ENCODE data around the gene GNE.
"Not testable (repeated sequence)": the region's sequence is repeated elsewhere in the genome, so short reads cannot be mapped to it uniquely, and the experiment has no call there.

GNE gene

DNA sequence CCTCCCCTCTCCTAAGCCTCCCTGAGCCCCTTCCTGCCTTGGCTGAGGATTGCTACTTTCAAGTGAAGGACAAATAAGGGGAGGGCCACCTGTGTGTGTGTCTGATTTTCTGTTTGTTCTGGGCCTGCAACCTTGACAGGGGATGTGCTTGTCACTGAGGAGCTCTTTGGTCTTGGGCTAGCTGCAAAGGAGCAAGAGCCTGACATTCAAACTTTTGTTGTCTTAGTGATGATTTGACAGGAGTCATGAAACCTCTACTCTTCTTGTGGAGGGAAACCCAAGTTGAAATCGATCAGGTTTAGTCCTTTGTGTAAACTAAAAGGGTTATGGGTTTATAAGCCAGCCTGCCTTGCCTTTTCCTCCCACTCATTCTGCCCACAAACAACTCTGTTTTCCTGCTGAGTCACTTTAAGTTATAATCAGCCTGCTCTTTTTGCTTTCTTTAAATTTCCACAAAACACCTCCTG is 50.7 kb downstream of the GNE start:
- DNase-seq (ENCODE audit: low read depth, low spot score): no peak

DNA sequence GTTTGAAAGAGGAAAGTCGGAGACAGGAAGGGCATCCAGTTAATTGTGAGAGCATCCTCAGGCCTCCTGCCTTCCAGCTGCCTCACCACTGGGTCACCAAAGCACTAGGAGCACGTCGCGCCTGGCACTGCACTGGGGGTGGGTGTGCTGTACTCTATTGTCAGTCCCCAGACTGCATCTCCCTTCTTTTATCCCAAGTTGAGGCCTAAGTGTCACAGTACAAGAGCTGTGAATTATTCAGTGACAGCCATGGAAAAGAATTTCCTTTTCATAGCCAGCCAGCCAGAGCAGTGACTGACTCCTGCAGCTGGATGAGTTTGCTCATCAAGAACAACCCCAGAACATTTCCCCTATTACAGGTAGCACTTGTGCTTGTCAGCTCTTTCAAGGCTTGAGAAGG is 51.2 kb downstream of the GNE start:
- DNase-seq (ENCODE audit: low read depth, low spot score): no peak

DNA sequence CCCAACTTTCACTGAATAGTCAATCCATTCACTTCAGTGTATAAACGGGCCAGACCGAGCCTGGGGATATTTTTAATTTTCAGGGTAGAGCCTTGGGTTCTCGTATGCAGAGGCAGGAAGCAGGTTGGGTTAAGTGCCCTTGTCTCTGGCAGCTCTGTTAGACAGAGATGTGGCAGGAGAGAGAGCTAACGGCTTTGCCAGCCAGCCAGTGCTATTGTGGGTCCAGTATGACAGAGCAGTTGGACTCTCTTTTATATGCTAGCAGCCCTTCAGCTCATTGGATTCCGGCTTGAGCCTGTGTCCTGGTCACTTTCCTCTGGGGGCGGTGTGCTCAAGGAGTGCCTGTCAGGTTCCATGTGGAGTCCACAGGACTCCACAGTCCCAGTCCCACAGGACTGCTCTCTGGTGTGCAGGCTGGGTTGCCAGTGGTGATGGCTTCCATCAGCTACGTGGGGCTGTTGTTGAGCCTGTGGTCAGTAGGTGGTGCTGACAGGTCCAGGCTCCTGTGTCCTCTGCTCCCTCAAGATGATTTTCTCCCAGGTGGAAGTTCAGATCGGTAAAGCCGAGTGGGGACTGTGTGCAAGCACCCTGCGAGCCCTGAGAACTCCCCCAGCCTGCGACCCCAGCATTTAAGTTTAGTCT is 53.2 kb downstream of the GNE start:
- DNase-seq (ENCODE audit: low read depth, low spot score): peak; percentile 17

DNA sequence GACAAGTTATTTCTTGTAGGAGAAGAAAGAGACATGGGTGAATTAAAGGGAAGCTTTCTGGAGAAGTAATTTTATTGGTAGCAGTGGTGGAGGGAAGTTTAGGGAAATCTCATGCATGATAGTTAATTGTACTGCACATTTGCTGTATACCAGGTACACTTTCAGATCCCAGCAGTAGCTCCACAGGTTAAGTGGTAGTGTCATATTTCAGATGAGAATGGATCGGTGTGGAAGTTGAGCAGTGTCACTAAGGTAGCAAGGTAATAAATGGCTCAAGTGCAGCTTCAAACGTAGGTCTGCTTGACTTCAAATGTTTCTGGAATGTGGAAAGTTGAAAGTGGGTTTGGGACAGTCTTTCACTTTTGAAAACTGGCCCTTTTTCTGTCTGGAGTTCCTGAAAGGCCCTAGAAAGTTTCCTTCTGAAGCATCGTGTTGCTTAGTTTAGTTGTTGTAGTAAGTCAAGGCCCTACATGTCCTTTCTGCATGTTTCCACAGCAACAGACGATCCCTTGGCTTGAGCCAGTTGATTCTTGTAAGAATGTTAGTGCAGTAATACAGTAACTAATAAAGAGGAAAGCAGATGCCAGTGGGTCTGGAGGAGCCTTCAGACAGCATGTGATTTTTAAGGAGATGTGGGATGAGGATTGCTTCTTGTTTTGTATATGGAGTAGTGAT is 63.8 kb downstream of the GNE start:
- DNase-seq (ENCODE audit: low read depth, low spot score): no peak

DNA sequence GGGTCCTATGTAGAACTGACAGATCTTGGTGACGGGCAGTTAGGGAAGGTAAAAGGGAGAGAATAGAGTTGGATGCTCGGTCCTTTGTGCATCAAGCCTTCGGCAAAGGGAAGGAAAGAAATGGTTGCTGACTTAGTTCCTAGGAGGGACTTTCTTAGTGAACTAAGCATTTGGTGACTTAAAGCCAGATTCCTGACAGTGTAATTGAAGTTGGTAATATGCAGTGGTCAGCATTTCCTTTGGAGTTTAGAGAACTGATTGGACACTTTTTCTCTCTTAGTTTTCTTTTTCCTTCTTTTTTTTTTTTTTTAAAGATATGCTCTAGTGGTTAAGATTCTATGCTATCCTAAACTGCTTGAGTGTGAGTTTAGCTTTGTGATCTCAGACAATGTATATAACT is 65.2 kb downstream of the GNE start:
- DNase-seq (ENCODE audit: low read depth, low spot score): no peak

DNA sequence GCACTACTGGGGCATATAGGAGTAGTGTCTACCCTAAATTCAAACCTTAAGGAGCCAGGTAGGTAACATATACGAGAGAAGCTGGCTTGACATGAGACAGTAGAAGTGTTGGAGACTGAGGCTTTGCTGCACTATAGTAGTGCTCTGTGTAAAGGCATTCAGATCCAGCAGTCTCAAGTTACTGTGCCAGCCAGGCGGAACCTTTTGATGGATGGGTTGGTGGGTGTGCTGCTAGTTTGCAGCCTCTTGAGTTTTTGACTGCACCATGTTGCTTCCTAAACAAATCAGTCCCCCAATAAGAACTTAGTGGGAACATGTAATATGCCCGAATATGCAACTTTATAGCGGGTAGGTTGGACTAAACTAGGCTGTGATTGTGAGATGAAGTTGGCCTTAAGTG is 66.1 kb downstream of the GNE start:
- no peak for DNase-seq (ENCODE audit: low read depth, low spot score)

DNA sequence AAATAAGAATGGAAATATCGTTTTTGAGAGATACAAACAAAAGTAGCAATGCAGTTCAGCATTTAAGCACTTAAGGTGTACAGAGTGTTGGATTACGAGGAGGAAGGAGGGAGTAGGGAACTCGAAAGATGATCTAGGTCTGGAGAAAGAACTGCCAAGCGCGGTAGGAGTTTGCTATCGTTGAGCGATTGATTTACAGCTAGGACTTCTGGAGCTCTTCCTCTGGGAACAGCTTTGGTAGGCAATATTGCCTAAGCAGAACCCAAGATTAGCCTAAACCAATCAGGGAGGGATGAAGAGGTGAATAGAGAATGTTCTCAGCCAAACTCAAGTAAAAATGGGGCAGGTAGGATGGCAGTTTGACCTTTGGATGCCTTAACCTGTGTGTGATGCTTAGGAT is 66.6 kb downstream of the GNE start:
- DNase-seq (ENCODE audit: low read depth, low spot score): no peak

DNA sequence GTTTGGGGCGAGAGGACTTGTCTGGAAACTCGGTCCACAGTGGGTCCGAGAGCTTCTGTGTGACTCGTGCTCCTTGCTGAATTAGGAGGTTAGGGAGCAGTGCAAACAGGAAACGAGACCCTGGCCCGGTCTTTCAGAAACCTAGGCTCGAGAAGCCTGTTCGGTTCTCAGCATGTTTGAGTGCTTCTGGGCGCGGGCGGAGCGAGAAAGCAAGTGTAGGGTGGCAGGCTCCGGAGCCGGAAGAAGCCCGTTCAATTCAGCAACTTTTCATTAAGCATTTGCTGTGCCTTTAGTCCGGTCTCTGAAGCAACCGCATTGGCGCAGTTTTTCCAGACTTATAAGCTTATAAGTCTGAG is 67.0 kb downstream of the GNE start:
- no peak for DNase-seq (ENCODE audit: low read depth, low spot score)

DNA sequence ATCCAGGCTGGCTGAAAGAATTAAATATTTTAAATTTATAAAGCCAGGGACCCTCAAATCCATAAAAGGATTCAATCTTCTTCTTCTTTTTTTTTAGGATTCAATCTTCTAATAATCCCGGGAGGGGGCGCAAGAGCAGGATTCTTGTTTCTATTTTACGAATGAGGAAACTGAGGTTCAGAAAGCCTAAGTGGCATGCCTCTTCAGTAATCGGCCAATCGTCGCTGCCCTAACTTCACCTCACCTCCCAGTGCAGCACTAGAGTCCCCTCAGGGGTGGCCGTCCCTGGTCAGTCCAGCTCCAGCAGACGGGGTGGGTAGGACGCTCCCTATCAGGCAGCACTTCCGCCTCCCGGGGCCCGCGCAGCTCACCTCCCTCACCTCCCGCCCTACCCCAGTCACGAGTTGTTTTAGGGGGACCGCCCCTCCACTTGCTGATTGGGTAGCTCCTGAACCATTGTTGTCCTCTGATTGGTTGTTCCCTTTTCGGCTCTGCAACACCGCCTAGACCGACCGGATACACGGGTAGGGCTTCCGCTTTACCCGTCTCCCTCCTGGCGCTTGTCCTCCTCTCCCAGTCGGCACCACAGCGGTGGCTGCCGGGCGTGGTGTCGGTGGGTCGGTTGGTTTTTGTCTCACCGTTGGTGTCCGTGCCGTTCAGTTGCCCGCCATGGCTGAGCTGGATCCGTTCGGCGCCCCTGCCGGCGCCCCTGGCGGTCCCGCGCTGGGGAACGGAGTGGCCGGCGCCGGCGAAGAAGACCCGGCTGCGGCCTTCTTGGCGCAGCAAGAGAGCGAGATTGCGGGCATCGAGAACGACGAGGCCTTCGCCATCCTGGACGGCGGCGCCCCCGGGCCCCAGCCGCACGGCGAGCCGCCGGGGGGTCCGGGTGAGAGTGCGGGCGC is 67.6 kb downstream of the GNE start, which contains the start of gene CLTA:
CLTA (plus strand) TSS at position 534 of the 902 bp plus-strand sequence; CDS start at position 670, 136 bp downstream.
- DNase-seq (ENCODE audit: low read depth, low spot score): peak; percentile 99

DNA sequence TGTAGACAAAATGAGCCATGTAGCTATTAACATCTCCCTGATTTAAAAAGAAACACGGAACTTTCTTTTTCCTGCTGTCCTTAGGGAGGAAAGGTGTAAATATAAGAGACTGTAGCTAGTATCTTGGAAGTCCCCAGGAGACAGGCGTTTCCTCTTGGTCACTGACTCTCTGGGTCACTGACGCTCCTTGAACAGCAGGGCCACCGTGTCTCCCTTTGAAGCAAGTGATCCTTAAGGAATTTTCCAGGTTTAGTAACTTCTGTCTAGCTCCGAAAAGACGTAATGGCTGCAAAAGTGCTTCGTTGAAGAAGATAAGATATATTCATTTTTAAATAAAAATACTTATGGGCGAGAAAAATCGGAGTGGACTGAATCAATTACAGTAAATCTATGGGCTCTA is 68.3 kb downstream of the GNE start:
- no peak for DNase-seq (ENCODE audit: low read depth, low spot score)

DNA sequence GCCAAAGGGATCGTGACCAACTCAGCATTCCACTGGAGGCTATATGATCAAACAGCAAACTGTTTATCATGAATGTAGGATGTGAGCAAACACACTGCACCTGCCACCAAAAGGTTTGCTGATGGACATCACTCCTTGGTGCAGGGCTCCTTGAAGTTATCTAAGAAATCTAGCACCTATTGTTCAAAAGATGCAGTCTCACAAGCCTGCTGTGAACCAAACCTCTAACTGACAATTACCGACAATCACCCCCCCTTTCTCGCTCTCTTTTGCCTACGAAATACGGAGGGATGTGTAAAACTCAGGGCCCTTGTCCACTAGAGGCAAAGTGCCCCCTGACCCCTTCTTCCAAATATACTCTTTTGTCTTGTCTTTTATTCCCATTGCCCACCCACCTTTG is 70.0 kb downstream of the GNE start:
- DNase-seq (ENCODE audit: low read depth, low spot score): no peak

DNA sequence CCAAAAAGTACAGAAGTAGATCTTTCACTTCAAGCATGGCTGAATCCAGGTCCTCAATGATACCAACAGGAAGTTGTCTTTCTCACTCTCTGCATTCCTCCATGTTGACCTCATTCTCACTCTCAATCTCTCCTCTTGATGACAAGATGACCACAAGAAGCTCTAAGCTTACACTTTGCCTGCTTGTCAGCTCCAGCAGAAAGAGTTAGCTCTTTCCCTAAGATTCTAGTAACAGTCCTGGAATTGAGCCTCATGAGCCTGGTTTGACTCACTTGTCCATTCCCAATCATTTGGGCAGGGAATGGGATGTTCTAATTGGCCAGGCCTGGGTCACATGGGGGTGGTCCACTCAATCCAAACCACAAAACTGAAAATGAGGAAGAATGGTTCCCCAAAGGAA is 70.8 kb downstream of the GNE start:
- no peak for DNase-seq (ENCODE audit: low read depth, low spot score)

DNA sequence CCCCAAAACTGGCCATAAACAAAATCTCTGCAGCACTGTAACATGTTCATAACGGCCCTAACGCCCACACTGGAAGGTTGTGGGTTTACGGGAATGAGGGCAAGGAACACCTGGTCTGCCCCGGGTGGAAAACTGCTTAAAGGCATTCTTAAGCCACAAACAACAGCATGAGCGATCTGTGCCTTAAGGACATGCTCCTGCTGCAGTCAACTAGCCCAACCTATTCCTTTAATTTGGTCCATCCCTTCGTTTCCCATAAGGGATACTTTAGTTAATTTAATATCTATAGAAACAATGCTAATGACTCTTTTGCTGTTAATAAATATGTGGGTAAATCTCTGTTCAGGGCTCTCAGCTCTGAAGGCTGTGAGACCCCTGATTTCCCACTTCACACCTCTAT is 78.0 kb downstream of the GNE start:
- DNase-seq (ENCODE audit: low read depth, low spot score): not testable (repeated sequence)

DNA sequence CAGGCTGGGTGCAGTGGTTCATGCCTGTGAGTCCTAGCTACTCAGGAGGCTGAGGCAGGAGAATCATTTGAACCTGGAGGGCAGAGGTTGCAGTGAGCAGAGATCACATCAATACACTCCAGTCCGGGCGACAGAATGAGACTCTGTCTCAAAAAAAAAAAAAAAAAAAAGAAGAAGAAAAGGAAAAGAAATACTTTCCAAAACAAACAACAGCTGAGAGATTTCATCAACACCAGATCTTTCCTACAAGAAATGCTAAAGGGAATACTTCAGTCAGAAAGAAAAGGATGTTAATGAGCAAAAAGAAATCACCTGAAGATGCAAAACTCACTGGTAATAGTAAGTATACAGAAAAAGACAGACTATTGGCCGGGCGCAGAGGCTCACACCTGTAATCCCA is 80.7 kb downstream of the GNE start:
- DNase-seq (ENCODE audit: low read depth, low spot score): no peak

DNA sequence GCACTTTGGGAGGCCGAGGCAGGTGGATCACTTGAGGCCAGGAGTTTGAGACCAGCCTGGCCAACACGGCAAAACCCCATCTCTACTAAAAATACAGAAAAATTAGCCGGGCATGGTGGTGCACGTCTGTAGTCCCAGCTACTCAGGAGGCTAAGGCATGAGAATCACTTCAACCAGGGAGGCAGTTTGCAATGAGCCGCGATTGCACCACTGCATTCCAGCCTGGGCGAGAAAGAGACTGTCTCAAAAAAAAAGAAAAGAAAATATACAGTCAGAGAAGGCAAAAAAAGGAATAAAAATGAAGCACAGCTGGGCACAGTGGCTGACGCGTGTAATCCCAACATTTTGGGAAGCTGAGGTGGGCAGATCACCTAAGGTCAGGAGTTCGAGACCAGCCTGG is 81.8 kb downstream of the GNE start:
- DNase-seq (ENCODE audit: low read depth, low spot score): not testable (repeated sequence)

DNA sequence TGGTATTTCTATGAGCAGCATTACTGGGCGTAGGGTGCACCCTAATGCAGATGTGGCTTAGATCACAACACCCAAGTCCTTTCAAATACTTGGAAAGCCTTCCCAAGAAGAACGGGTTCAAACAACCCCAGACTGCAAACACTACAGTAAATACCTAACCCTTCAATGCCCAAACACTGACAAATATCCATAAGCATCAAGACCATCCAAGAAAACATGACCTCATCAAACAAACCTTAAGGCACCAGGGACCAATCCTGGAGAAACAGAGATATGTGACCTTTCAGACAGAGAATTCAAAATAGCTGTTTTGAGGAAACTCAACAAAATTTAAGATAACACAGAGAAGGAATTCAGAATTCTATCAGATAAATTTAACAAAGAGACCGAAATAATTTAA is 83.0 kb downstream of the GNE start:
- DNase-seq (ENCODE audit: low read depth, low spot score): not testable (repeated sequence)

DNA sequence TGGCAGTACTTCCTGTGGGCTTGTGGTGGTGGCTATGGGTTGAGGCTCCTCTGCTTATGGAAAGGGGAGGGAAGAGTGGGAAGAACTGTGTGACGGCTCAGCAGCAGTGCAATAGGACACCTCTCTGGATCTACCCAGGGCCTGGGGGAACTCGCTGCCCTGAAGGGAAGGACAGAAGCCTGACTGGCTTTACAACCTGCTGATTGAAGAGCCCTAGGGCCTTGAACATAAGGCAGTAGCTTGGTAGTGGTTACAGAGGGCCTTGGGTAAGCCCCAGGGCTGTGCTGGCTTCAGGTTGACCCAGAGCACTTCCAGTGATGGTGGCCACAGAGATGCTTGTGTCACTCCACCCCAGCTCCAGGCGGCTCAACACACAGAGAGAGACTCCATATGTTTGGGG is 83.5 kb downstream of the GNE start:
- no peak for DNase-seq (ENCODE audit: low read depth, low spot score)

DNA sequence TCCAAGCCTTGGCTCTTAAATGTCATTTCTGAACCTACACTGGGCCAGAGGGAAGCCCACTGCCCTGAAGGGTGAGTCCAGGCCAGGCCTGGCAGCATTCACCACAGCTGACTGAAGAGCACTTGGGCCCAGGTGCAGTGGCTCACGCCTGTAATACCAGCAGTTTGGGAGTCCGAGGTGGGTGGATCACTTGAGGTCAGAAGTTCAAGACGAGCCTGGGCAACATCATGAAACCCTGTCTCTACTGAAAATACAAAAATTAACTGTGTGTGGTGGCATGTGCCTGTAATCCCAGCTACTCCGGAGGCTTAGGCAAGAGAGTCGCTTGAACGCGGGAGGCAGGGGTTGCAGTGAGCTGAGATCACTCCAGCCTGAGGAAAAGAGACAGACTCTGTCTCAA is 84.0 kb downstream of the GNE start:
- DNase-seq (ENCODE audit: low read depth, low spot score): no peak

DNA sequence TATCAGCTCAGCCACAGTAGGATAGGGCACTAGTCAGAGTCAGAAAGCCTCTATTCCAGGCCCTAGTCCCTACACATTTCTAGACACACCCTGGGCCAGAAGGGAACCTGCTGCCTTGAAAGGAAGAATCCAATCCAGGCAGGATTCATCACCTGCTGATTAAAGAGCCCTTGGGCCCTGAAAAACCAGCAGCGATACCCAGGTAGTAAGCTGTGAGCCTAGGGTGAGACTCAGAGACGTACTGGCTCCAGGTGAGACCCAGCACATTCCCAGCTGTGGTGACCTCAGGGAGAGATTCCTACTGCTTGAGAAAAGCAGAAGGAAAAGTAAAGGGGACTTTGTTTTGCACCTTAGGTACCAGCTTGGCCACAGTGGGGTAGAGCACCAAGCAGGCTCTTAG is 84.4 kb downstream of the GNE start:
- no peak for DNase-seq (ENCODE audit: low read depth, low spot score)

DNA sequence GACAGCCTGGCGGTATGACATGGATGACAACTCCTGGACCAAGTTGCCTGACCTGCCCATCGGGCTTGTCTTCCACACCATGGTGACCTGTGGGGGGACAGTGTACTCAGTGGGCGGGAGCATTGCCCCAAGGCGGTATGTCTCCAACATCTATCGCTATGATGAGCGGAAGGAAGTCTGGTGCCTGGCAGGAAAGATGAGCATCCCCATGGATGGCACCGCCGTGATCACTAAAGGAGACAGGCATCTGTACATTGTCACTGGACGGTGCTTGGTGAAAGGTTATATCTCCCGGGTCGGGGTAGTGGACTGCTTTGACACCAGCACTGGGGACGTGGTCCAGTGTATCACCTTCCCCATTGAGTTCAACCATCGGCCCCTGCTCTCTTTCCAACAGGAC is 87.7 kb downstream of the GNE start:
- DNase-seq (ENCODE audit: low read depth, low spot score): no peak

DNA sequence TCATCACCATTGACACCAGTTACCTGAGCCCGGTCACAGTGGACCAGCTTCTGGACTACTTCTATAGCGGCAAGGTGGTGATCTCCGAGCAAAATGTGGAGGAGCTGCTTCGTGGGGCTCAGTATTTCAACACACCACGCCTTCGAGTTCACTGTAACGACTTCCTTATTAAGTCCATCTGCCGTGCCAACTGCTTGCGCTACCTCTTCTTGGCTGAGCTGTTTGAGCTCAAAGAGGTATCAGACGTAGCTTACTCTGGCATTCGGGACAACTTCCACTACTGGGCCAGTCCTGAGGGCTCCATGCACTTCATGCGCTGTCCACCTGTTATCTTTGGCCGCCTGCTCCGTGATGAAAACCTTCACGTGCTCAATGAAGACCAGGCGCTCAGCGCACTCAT is 88.5 kb downstream of the GNE start:
- DNase-seq (ENCODE audit: low read depth, low spot score): no peak

DNA sequence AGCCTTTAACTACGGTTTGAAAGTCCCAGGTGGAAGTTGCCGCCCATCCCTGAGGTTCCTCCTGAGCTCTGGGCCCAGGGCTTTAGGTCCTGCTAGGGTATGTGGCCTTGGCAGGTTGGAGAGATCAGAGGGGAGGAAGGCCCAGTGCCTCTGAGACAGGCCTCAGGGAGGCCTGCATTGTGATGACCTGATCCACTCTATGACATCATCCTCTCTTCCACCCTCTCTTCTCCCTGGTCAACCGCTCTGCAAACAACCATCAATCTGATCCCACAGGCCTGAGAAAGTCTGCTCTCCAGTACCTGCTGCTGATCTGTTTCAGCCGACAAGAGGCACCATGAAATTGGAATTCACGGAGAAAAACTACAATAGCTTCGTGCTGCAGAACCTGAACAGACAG is 89.1 kb downstream of the GNE start, which contains the start of gene CCIN:
CCIN (plus strand) TSS at position 223 of the 400 bp plus-strand sequence; CDS start at position 338, 115 bp downstream.
- no peak for DNase-seq (ENCODE audit: low read depth, low spot score)
